ENCODE results near the gene SURF6. TPM values are rescaled to one million over a fixed set of nuclear protein-coding genes. Genes with fewer than 3 reads are reported as not detected.
"Not testable (repeated sequence)": the region's sequence is repeated elsewhere in the genome, so short reads cannot be mapped to it uniquely, and the experiment has no call there.

The SURF6 gene
- total RNA-seq, 4 donors from 2014 or later: 16.1 to 41.2 (median 26.8) TPM

DNA sequence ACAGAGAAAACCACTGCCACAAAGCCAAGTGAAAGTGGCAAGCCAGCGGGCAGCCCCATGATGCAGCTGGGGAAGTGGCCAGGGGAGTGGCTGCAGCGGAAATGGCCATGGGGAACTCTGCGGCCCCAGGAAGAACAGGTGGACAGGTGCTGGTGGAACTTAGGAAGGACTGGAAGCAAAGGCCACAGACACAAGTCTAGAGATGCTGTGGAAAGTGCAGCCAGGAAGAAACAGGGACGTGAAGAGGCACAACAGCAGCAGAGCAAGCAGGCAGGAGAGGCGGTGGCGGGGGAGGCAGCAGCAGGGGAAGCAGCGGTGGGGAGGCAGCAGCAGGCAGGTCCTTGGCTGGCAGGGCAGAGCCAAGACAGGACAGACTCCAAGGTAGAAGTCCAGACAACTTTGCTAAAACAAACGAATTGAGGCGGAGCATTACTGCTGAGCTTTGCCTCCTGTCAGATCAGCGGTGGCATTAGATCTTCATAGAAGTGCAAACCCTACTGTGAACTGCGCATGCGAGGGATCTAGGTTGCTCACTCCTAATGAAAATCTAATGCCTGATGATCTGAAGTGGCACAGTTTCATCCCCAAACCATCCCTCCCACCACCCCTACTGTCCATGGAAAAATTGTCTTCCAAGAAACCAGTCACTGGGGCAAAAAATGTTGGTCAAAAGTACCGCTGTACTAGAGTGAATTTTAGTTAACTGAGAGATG is 11.8 kb downstream of the SURF6 start:
- no peak overlapping the region for H3K27ac ChIP-seq
- no peaks in the 10 kb centered on the region for H3K9me3 ChIP-seq
- H3K27me3 ChIP-seq: no peaks in the 10 kb centered on the region
- TF ChIP-seq CTCF (IDR thresholded peaks at IDR 0.05): no peak
- no peak for TF ChIP-seq POLR2A (IDR thresholded peaks at IDR 0.05)
- H3K4me1 ChIP-seq: peaks cover 0 to 3% (median 0%) of the 10 kb centered on the region in 4 donors
- DNase-seq: peak in 1 of 3 donors; percentile 32
- no peak overlapping the region for H3K4me3 ChIP-seq
- no peaks in the 10 kb centered on the region for H3K36me3 ChIP-seq

- TF ChIP-seq POLR2A (IDR thresholded peaks at IDR 0.05) (no peak), CTCF (IDR thresholded peaks at IDR 0.05) (no peak)
- Histone ChIP-seq H3K4me1 (no peaks in the 10 kb centered on the region), H3K36me3 (no peaks in the 10 kb centered on the region), H3K27me3 (no peaks in the 10 kb centered on the region), H3K9me3 (no peaks in the 10 kb centered on the region), H3K4me3 (no peak overlapping the region), H3K27ac (no peak overlapping the region)
- peak in 1 of 3 donors; percentile 29 for DNase-seq
Measured at GRCh38 chr9:133323211-133323610, 12.8 kb downstream of the SURF6 start.

- Histone ChIP-seq H3K4me1 (no peaks in the 10 kb centered on the region), H3K36me3 (no peaks in the 10 kb centered on the region), H3K4me3 (no peak overlapping the region), H3K27me3 (no peaks in the 10 kb centered on the region), H3K27ac (no peak overlapping the region), H3K9me3 (no peaks in the 10 kb centered on the region)
- peak in 1 of 3 donors; percentile 19 for DNase-seq
- no peak for TF ChIP-seq CTCF (IDR thresholded peaks at IDR 0.05)
- TF ChIP-seq POLR2A (IDR thresholded peaks at IDR 0.05): no peak
Measured at GRCh38 chr9:133322701-133323100, 13.3 kb downstream of the SURF6 start.

- H3K27ac ChIP-seq: no peak overlapping the region
- no peaks in the 10 kb centered on the region for H3K9me3 ChIP-seq
- no peaks in the 10 kb centered on the region for H3K36me3 ChIP-seq
- no peaks in the 10 kb centered on the region for H3K27me3 ChIP-seq
- DNase-seq: peak in 2 of 3 donors; percentile 0 to 18
- H3K4me1 ChIP-seq: no peaks in the 10 kb centered on the region
- no peak overlapping the region for H3K4me3 ChIP-seq
- TF ChIP-seq CTCF (IDR thresholded peaks at IDR 0.05) (no peak), POLR2A (IDR thresholded peaks at IDR 0.05) (no peak)
Measured at GRCh38 chr9:133321411-133321935, 14.5 kb downstream of the SURF6 start.

DNA sequence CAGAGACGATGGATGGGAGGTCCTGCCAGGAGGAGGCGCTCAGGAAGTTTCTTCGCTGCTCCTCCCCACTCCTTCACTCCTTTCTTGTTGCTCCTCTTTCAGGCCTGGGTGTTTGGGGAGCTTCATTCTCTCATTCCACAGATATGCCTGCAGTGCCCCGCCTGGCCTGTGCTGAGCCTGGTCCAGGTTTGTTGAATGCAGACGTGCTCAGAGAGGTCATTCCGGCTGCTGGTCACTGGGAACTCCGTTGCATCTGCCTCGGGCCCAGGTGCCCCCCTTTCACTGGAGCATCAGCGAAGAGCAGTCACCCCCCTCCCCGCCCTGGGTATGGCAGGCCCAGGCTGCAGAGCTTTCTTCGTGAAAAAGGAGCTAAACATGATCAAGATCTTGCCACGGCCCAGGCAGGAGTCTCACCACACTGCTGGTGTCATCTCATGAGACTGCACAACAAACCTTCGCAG is 15.5 kb downstream of the SURF6 start:
- H3K27ac ChIP-seq: no peak overlapping the region

DNA sequence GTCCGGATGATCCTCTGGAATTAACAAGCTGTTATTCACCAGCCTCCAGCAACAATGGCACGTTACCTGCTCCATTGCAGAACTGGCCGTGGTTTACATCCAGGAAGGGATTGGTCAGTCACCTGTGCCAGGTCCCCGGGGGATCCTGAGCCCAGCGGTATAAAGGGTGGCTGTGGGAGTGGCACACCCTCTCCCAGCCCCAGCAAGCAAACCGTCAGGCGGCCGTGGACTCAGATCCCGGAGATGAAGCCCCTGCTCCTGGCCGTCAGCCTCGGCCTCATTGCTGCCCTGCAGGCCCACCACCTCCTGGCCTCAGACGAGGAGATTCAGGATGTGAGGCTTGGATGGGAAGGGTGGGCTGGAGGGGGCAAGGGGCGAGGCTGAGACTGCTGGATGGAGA is 18.4 kb downstream of the SURF6 start:
- not testable (repeated sequence) for H3K9me3 ChIP-seq, H3K27me3 ChIP-seq, H3K36me3 ChIP-seq, H3K4me3 ChIP-seq, H3K27ac ChIP-seq, H3K4me1 ChIP-seq
- DNase-seq: peak in 1 of 3 donors; percentile 32

More for the DNA sequence above, 15.5 kb downstream of the SURF6 start:
- TF ChIP-seq POLR2A (IDR thresholded peaks at IDR 0.05) (no peak), CTCF (IDR thresholded peaks at IDR 0.05) (no peak)
- H3K27me3 ChIP-seq: no peaks in the 10 kb centered on the region
- H3K36me3 ChIP-seq: no peaks in the 10 kb centered on the region
- DNase-seq: peak in 2 of 3 donors; percentile 11 to 28
- H3K4me1 ChIP-seq: no peaks in the 10 kb centered on the region
- H3K9me3 ChIP-seq: no peaks in the 10 kb centered on the region
- H3K4me3 ChIP-seq: no peak overlapping the region
